ENCODE data around the gene HNRNPM. TPM values are rescaled to one million over a fixed set of nuclear protein-coding genes. Genes with fewer than 3 reads are reported as not detected.

Gene HNRNPM
- total RNA-seq, 1 experiment from 2014 or later = 298 TPM

DNA sequence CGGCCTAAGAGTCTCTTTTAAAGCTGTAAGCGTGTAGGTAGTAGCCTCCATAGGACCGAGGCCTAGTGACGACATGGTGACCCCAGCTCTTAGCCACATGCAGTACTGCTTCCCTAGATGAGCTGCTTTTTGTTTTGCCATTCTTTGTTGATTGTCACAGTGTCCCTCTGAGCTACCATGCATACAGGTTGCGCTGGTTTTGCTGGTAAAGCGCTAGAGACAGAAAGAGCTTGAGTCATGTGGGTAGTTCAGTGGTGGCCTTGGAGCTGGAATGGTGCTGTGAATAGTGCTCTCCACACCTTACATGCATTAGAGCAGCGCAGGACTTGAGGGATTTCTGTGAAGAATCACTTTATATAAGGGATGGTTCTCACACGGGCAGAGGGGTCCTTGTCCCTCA is 5.1 kb downstream of the HNRNPM start:
- no peak overlapping the region for H3K9ac ChIP-seq (ENCODE audit: low read length)
- no peaks in the 10 kb centered on the region for H3K9me3 ChIP-seq (ENCODE audit: control insufficient read depth in 1 of 2, insufficient read depth in 1 of 2, low read depth in 1 of 2, low read length in 2 of 2)
- H3K27ac ChIP-seq (ENCODE audit: low read depth, low read length) = no peak overlapping the region
- peaks cover 64% of the 10 kb centered on the region; the same call in 1 of the 2 replicates for H4K20me1 ChIP-seq (ENCODE audit: insufficient read depth)
- H3K4me3 ChIP-seq (replicated peaks in 1 of 2; ENCODE audit: low read depth in 1 of 2, low read length in 2 of 2) = no peak overlapping the region
- no peaks in the 10 kb centered on the region for H3K27me3 ChIP-seq (ENCODE audit: insufficient read depth, low read length)
- ChIA-PET POLR2A (interaction anchor here (1.3 kb wide), 1 partner anchor 12 kb away, joined by 3 read pairs; no protein-coding TSS in a partner anchor), CTCF (no interaction called here), RAD21 (ENCODE audit: low non-redundant PET in 1 of 2, low total read pairs in 2 of 2, uncharacterized antibody in 2 of 2, unreplicated experiment in 2 of 2) (no interaction called here)
- no peak for ATAC-seq
- TF ChIP-seq, protein P1, sequence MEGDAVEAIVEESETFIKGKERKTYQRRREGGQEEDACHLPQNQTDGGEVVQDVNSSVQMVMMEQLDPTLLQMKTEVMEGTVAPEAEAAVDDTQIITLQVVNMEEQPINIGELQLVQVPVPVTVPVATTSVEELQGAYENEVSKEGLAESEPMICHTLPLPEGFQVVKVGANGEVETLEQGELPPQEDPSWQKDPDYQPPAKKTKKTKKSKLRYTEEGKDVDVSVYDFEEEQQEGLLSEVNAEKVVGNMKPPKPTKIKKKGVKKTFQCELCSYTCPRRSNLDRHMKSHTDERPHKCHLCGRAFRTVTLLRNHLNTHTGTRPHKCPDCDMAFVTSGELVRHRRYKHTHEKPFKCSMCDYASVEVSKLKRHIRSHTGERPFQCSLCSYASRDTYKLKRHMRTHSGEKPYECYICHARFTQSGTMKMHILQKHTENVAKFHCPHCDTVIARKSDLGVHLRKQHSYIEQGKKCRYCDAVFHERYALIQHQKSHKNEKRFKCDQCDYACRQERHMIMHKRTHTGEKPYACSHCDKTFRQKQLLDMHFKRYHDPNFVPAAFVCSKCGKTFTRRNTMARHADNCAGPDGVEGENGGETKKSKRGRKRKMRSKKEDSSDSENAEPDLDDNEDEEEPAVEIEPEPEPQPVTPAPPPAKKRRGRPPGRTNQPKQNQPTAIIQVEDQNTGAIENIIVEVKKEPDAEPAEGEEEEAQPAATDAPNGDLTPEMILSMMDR (IDR thresholded peaks at IDR 0.05 in 2 of 3, conservative IDR thresholded peaks at IDR 0.05 in 1 of 3; ENCODE audit: borderline replicate concordance in 1 of 3, insufficient read depth in 1 of 3, low read depth in 2 of 3, low read length in 2 of 3) = no peak
- TF ChIP-seq ZFX (IDR thresholded peaks at IDR 0.05) (no peak), EZH2 (IDR thresholded peaks at IDR 0.05) (no peak), POLR2A (IDR thresholded peaks at IDR 0.05; ENCODE audit: borderline replicate concordance, extremely low read depth, insufficient read depth, insufficient read length) (no peak), FOSL1 (IDR thresholded peaks at IDR 0.05; ENCODE audit: low read depth) (no peak)
- TF ChIP-seq, protein P2, sequence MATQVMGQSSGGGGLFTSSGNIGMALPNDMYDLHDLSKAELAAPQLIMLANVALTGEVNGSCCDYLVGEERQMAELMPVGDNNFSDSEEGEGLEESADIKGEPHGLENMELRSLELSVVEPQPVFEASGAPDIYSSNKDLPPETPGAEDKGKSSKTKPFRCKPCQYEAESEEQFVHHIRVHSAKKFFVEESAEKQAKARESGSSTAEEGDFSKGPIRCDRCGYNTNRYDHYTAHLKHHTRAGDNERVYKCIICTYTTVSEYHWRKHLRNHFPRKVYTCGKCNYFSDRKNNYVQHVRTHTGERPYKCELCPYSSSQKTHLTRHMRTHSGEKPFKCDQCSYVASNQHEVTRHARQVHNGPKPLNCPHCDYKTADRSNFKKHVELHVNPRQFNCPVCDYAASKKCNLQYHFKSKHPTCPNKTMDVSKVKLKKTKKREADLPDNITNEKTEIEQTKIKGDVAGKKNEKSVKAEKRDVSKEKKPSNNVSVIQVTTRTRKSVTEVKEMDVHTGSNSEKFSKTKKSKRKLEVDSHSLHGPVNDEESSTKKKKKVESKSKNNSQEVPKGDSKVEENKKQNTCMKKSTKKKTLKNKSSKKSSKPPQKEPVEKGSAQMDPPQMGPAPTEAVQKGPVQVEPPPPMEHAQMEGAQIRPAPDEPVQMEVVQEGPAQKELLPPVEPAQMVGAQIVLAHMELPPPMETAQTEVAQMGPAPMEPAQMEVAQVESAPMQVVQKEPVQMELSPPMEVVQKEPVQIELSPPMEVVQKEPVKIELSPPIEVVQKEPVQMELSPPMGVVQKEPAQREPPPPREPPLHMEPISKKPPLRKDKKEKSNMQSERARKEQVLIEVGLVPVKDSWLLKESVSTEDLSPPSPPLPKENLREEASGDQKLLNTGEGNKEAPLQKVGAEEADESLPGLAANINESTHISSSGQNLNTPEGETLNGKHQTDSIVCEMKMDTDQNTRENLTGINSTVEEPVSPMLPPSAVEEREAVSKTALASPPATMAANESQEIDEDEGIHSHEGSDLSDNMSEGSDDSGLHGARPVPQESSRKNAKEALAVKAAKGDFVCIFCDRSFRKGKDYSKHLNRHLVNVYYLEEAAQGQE (IDR thresholded peaks at IDR 0.05; ENCODE audit: low read depth) = no peak
- TF ChIP-seq, protein P3, sequence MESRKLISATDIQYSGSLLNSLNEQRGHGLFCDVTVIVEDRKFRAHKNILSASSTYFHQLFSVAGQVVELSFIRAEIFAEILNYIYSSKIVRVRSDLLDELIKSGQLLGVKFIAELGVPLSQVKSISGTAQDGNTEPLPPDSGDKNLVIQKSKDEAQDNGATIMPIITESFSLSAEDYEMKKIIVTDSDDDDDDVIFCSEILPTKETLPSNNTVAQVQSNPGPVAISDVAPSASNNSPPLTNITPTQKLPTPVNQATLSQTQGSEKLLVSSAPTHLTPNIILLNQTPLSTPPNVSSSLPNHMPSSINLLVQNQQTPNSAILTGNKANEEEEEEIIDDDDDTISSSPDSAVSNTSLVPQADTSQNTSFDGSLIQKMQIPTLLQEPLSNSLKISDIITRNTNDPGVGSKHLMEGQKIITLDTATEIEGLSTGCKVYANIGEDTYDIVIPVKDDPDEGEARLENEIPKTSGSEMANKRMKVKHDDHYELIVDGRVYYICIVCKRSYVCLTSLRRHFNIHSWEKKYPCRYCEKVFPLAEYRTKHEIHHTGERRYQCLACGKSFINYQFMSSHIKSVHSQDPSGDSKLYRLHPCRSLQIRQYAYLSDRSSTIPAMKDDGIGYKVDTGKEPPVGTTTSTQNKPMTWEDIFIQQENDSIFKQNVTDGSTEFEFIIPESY (IDR thresholded peaks at IDR 0.05; ENCODE audit: extremely low read depth, insufficient replicate concordance, low read length) = no peak
- no peak overlapping the region for H3K4me2 ChIP-seq (ENCODE audit: low read length)
- peaks cover 24 to 29% of the 10 kb centered on the region in 2 experiments for H3K36me3 ChIP-seq (ENCODE audit: control insufficient read depth in 1 of 2, insufficient read depth in 2 of 2, low read length in 2 of 2)
- no peak overlapping the region for H2AFZ ChIP-seq (ENCODE audit: low read depth, low read length, poor library complexity, severe bottlenecking)
- no TSS peak for BruUV-seq (replicated peaks)
- peaks cover 31 to 54% of the 10 kb centered on the region in 2 experiments for H3K4me1 ChIP-seq (ENCODE audit: control insufficient read depth in 1 of 2, insufficient read depth in 2 of 2, low read length in 2 of 2)
- peaks cover 100% of the 10 kb centered on the region for H3K79me2 ChIP-seq (ENCODE audit: insufficient read depth, low read length)
- DNase-seq (ENCODE audit: low read depth, low spot score) = no peak
- no peaks in the 10 kb centered on the region for H3K9me2 ChIP-seq (ENCODE audit: insufficient read depth)
- intact Hi-C loops (cut with micrococcal nuclease) = loop anchor here (10.0 kb wide), 1 partner anchor 95 kb away; no protein-coding TSS in a partner anchor

Data from HCT116 (cell line).